ENCODE results near the gene TNIP2.

DNA sequence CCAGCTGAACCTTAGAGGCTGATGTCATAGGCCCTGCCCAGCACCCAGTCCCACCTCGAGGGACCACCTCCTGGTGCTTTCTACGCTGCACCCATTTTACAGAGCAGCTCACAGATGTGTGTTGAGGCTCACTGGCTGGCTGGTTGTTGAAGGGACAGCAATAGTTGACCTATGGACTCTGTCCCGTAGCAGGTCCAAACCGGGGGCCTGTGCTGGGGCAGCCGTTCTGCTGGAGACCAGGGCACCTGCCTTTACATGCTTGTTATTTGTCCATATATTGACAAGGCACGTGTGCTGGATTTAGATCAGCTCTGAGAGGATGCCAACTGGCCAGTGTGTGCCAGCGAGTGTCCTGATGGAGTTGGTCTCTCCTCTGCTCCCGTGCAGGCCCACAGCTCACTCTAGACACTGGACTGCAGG is 58.1 kb downstream of the TNIP2 start:
- no peak for TF ChIP-seq CTCF (IDR thresholded peaks at IDR 0.05; ENCODE audit: insufficient read depth, low read length)
- TF ChIP-seq POLR2AphosphoS5 (IDR thresholded peaks at IDR 0.05; ENCODE audit: low read depth): no peak
- TF ChIP-seq, protein P1, sequence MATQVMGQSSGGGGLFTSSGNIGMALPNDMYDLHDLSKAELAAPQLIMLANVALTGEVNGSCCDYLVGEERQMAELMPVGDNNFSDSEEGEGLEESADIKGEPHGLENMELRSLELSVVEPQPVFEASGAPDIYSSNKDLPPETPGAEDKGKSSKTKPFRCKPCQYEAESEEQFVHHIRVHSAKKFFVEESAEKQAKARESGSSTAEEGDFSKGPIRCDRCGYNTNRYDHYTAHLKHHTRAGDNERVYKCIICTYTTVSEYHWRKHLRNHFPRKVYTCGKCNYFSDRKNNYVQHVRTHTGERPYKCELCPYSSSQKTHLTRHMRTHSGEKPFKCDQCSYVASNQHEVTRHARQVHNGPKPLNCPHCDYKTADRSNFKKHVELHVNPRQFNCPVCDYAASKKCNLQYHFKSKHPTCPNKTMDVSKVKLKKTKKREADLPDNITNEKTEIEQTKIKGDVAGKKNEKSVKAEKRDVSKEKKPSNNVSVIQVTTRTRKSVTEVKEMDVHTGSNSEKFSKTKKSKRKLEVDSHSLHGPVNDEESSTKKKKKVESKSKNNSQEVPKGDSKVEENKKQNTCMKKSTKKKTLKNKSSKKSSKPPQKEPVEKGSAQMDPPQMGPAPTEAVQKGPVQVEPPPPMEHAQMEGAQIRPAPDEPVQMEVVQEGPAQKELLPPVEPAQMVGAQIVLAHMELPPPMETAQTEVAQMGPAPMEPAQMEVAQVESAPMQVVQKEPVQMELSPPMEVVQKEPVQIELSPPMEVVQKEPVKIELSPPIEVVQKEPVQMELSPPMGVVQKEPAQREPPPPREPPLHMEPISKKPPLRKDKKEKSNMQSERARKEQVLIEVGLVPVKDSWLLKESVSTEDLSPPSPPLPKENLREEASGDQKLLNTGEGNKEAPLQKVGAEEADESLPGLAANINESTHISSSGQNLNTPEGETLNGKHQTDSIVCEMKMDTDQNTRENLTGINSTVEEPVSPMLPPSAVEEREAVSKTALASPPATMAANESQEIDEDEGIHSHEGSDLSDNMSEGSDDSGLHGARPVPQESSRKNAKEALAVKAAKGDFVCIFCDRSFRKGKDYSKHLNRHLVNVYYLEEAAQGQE (IDR thresholded peaks at IDR 0.05; ENCODE audit: insufficient replicate concordance, low read depth): no peak
- TF ChIP-seq GABPA (IDR thresholded peaks at IDR 0.05; ENCODE audit: low read depth): no peak
